Activated naive CD8-positive, alpha-beta T cell treated with anti-CD3 and anti-CD28 coated beads for 36 hours (primary cell): ENCODE results near the gene VEGFA. TPM values are rescaled to one million over a fixed set of nuclear protein-coding genes. Genes with fewer than 3 reads are reported as not detected.

Experiments used
- DNase-seq: peaks from one replicate; pipeline ENCODE4 v3.0.0; 2021
- H3K27ac Mint-ChIP-seq: one replicate; pipeline ENCODE4 v1.8.0; 2022; ENCODE audit warnings: mild to moderate bottlenecking, moderate library complexity, mixed read lengths
- H3K27me3 Mint-ChIP-seq: one replicate; pipeline ENCODE4 v1.8.0; 2022; ENCODE audit warnings: mild to moderate bottlenecking, mixed read lengths
- H3K36me3 Mint-ChIP-seq: one replicate; pipeline ENCODE4 v1.8.0; 2021; ENCODE audit warnings: mild to moderate bottlenecking, mixed read lengths
- H3K4me1 Mint-ChIP-seq: one replicate; pipeline ENCODE4 v1.8.0; 2021; ENCODE audit warnings: mixed read lengths
- H3K4me3 Mint-ChIP-seq: one replicate; pipeline ENCODE4 v1.8.0; 2022; ENCODE audit warnings: mild to moderate bottlenecking, moderate library complexity, mixed read lengths
- H3K9me3 Mint-ChIP-seq: one replicate; pipeline ENCODE4 v1.8.0; 2022; ENCODE audit warnings: mixed read lengths
- total RNA-seq, 2 experiments: library from RNA; stranded (reverse); gene quantifications; one replicate each; pipeline ENCODE4 v1.2.3, GENCODE V29; 2021

VEGFA gene
- total RNA-seq, 2 experiments from 2014 or later, result 51.9 to 54.7 TPM

DNA sequence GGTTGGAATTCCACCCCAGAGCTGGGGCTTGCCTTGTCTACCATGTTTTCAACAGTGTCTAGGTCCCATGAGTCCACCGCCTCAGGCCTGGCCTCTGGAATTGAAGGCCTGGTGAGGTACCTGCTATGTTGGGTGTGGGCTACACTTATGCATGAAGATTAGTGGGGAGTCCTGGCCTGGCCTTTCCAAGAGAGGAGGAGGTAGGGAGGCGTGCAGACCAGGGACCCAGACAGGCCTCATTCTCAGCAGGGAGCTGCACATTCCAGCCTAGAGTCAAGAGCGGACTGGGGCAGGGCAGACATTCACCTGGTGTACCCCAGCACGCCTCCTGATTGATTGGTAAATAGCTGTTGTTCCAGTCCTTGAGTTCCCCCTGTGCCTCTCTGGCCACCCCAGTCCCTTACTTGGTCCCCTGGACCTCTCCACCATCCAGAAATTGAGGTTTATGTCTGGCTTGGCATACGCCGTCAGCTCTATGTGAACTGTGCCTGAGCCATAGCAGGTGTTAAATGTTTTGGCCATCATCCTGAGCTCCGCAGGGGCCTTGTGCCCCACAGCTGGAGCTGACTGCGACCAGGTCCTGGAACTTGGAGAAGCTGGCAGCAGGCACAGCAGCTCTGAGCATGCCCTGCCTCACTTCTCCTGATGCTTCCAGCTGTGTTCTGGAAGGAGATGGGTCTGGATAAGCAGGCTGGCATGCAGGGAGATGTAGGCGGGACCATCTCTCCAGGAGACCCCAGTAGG, 8.2 kb upstream of the VEGFA start:
- Mint-ChIP-seq H3K4me1 (peaks cover 12% of the 10 kb centered on the region), H3K36me3 (no peaks in the 10 kb centered on the region), H3K4me3 (no peak overlapping the region), H3K27ac (no peak overlapping the region), H3K9me3 (no peaks in the 10 kb centered on the region), H3K27me3 (no peaks in the 10 kb centered on the region)
- no peak for DNase-seq

DNA sequence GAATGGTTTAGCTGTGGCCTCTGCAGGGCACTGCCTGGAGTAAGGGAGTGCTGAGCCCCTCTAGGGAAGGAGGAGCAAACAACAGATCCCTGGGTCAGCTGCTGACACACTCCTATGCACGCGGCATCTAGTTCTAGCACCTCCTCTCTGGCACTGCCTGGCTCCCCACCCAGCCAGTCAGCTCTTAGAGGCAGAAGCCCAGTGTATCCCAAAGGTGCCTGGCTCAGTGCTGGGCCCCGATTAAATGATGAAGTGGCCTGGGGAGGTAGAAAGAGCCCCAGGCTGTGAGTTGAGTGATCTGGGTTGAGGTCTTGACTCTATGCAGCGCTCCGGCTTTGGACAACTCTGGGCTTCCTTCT, 7.6 kb upstream of the VEGFA start:
- peaks cover 12% of the 10 kb centered on the region for H3K4me1 Mint-ChIP-seq
- H3K36me3 Mint-ChIP-seq, result no peaks in the 10 kb centered on the region
- no peak overlapping the region for H3K27ac Mint-ChIP-seq
- no peak overlapping the region for H3K4me3 Mint-ChIP-seq
- H3K27me3 Mint-ChIP-seq, result no peaks in the 10 kb centered on the region
- no peaks in the 10 kb centered on the region for H3K9me3 Mint-ChIP-seq
- DNase-seq, result no peak

GRCh38 chr6:43762966-43763695, 6.9 kb upstream of the VEGFA start:
- Mint-ChIP-seq H3K9me3 (no peaks in the 10 kb centered on the region), H3K27me3 (no peaks in the 10 kb centered on the region), H3K36me3 (no peaks in the 10 kb centered on the region), H3K4me1 (peaks cover 8% of the 10 kb centered on the region), H3K27ac (no peak overlapping the region), H3K4me3 (no peak overlapping the region)
- no peak for DNase-seq

GRCh38 chr6:43763812-43764522, 6.0 kb upstream of the VEGFA start:
- Mint-ChIP-seq H3K27ac (no peak overlapping the region), H3K9me3 (no peaks in the 10 kb centered on the region), H3K4me1 (peaks cover 8% of the 10 kb centered on the region), H3K27me3 (no peaks in the 10 kb centered on the region), H3K36me3 (no peaks in the 10 kb centered on the region), H3K4me3 (no peak overlapping the region)
- DNase-seq, result no peak

GRCh38 chr6:43764772-43765171, 5.2 kb upstream of the VEGFA start:
- Mint-ChIP-seq H3K4me1 (peaks cover 12% of the 10 kb centered on the region), H3K4me3 (no peak overlapping the region), H3K36me3 (no peaks in the 10 kb centered on the region), H3K27ac (no peak overlapping the region), H3K27me3 (no peaks in the 10 kb centered on the region), H3K9me3 (no peaks in the 10 kb centered on the region)
- DNase-seq, result no peak

DNA sequence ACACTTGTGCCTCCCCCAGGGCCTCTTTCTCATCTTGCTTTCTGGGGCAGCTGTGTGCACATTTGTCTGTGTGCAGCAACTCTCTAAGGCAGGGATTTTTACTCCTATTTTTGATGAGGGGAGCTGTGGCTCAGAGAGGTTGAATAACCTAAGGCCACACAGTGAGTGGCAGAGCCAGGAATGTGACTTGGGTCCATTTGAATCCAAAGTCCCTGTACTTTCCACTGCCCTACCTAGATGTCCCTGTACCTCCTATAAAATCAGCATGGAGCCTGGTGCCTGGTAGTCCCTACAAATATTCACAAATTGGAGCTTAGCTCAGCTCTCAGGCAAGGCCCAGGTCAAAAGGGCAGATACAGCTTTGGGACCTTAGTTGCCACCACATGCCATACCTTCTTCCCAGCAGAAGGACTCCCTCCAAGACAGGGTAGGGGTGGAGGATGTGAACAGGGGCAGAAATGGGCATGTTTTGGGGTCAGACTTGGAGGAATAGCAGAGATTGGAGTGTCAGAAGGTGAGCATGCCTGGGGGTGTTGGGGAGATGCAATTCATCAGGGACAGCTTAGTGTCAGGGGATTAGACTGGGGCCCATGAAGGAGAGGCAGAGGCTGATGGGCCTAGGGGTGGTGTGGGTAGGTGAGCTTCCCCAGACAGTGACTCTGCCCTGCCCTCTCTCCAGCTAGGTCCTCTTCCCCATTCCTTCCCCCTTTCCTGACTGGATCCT, 4.1 kb upstream of the VEGFA start:
- no peaks in the 10 kb centered on the region for H3K9me3 Mint-ChIP-seq
- no peak overlapping the region for H3K4me3 Mint-ChIP-seq
- H3K36me3 Mint-ChIP-seq, result peaks cover 2% of the 10 kb centered on the region
- DNase-seq, result no peak
- peaks cover 12% of the 10 kb centered on the region for H3K4me1 Mint-ChIP-seq
- H3K27me3 Mint-ChIP-seq, result no peaks in the 10 kb centered on the region
- H3K27ac Mint-ChIP-seq, result no peak overlapping the region

DNA sequence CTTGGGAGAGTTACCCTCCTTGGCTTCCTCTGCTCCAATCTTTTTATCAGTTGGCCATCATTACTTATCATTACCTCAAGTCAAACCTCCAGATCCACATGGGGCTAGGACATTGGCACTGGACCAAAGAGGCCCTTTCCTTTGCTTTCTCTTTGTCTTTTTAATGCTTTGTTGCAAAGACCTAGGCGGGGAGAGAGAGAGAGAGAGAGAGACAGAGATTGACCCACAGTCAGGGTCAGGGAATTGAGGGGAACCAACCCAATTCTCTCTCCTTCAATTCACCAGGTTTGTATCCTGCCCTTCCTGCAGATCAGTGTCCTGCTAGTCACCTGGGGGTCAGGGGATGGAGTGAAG, 3.5 kb upstream of the VEGFA start:
- Mint-ChIP-seq H3K27me3 (no peaks in the 10 kb centered on the region), H3K9me3 (no peaks in the 10 kb centered on the region), H3K36me3 (peaks cover 2% of the 10 kb centered on the region), H3K4me3 (no peak overlapping the region), H3K27ac (no peak overlapping the region), H3K4me1 (peaks cover 12% of the 10 kb centered on the region)
- no peak for DNase-seq

- Mint-ChIP-seq H3K36me3 (peaks cover 3% of the 10 kb centered on the region), H3K4me1 (peaks cover 12% of the 10 kb centered on the region), H3K27me3 (peaks cover 1% of the 10 kb centered on the region), H3K27ac (no peak overlapping the region), H3K4me3 (no peak overlapping the region), H3K9me3 (no peaks in the 10 kb centered on the region)
- DNase-seq, result no peak
These were observed 3.0 kb upstream of the VEGFA start for GRCh38 chr6:43766964-43767461.

- H3K27ac Mint-ChIP-seq, result no peak overlapping the region
- peaks cover 18% of the 10 kb centered on the region for H3K4me1 Mint-ChIP-seq
- H3K27me3 Mint-ChIP-seq, result peaks cover 4% of the 10 kb centered on the region
- H3K36me3 Mint-ChIP-seq, result peaks cover 10% of the 10 kb centered on the region
- no peak for DNase-seq
- H3K9me3 Mint-ChIP-seq, result no peaks in the 10 kb centered on the region
- H3K4me3 Mint-ChIP-seq, result no peak overlapping the region
These were observed 2.2 kb upstream of the VEGFA start for GRCh38 chr6:43767553-43768505.

GRCh38 chr6:43768506-43768860, 1.5 kb upstream of the VEGFA start:
- Mint-ChIP-seq H3K4me1 (peaks cover 23% of the 10 kb centered on the region), H3K9me3 (no peaks in the 10 kb centered on the region), H3K27me3 (peaks cover 9% of the 10 kb centered on the region), H3K27ac (no peak overlapping the region), H3K4me3 (no peak overlapping the region), H3K36me3 (peaks cover 15% of the 10 kb centered on the region)
- DNase-seq, result no peak

DNA sequence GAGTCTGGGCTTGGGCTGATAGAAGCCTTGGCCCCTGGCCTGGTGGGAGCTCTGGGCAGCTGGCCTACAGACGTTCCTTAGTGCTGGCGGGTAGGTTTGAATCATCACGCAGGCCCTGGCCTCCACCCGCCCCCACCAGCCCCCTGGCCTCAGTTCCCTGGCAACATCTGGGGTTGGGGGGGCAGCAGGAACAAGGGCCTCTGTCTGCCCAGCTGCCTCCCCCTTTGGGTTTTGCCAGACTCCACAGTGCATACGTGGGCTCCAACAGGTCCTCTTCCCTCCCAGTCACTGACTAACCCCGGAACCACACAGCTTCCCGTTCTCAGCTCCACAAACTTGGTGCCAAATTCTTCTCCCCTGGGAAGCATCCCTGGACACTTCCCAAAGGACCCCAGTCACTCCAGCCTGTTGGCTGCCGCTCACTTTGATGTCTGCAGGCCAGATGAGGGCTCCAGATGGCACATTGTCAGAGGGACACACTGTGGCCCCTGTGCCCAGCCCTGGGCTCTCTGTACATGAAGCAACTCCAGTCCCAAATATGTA, 957 bp upstream of the VEGFA start:
- Mint-ChIP-seq H3K4me1 (peaks cover 21% of the 10 kb centered on the region), H3K36me3 (peaks cover 21% of the 10 kb centered on the region), H3K27me3 (peaks cover 14% of the 10 kb centered on the region), H3K9me3 (no peaks in the 10 kb centered on the region), H3K4me3 (peak overlapping the region; percentile 99), H3K27ac (peak overlapping the region; percentile 94)
- DNase-seq, result no peak

DNA sequence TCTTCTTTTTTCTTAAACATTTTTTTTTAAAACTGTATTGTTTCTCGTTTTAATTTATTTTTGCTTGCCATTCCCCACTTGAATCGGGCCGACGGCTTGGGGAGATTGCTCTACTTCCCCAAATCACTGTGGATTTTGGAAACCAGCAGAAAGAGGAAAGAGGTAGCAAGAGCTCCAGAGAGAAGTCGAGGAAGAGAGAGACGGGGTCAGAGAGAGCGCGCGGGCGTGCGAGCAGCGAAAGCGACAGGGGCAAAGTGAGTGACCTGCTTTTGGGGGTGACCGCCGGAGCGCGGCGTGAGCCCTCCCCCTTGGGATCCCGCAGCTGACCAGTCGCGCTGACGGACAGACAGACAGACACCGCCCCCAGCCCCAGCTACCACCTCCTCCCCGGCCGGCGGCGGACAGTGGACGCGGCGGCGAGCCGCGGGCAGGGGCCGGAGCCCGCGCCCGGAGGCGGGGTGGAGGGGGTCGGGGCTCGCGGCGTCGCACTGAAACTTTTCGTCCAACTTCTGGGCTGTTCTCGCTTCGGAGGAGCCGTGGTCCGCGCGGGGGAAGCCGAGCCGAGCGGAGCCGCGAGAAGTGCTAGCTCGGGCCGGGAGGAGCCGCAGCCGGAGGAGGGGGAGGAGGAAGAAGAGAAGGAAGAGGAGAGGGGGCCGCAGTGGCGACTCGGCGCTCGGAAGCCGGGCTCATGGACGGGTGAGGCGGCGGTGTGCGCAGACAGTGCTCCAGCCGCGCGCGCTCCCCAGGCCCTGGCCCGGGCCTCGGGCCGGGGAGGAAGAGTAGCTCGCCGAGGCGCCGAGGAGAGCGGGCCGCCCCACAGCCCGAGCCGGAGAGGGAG, 580 bp downstream of the VEGFA start:
- DNase-seq, result peak; percentile 59
- peak overlapping the region; percentile 94 for H3K27ac Mint-ChIP-seq
- H3K4me1 Mint-ChIP-seq, result peaks cover 32% of the 10 kb centered on the region
- H3K9me3 Mint-ChIP-seq, result no peaks in the 10 kb centered on the region
- peak overlapping the region; percentile 99 for H3K4me3 Mint-ChIP-seq
- H3K36me3 Mint-ChIP-seq, result peaks cover 25% of the 10 kb centered on the region
- H3K27me3 Mint-ChIP-seq, result peaks cover 15% of the 10 kb centered on the region

DNA sequence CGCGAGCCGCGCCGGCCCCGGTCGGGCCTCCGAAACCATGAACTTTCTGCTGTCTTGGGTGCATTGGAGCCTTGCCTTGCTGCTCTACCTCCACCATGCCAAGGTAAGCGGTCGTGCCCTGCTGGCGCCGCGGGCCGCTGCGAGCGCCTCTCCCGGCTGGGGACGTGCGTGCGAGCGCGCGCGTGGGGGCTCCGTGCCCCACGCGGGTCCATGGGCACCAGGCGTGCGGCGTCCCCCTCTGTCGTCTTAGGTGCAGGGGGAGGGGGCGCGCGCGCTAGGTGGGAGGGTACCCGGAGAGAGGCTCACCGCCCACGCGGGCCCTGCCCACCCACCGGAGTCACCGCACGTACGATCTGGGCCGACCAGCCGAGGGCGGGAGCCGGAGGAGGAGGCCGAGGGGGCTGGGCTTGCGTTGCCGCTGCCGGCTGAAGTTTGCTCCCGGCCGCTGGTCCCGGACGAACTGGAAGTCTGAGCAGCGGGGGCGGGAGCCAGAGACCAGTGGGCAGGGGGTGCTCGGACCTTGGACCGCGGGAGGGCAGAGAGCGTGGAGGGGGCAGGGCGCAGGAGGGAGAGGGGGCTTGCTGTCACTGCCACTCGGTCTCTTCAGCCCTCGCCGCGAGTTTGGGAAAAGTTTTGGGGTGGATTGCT, 1.3 kb downstream of the VEGFA start:
- peaks cover 15% of the 10 kb centered on the region for H3K27me3 Mint-ChIP-seq
- DNase-seq, result peak; percentile 79
- H3K4me1 Mint-ChIP-seq, result peaks cover 34% of the 10 kb centered on the region
- peaks cover 28% of the 10 kb centered on the region for H3K36me3 Mint-ChIP-seq
- H3K27ac Mint-ChIP-seq, result peak overlapping the region; percentile 74
- H3K4me3 Mint-ChIP-seq, result peak overlapping the region; percentile 99
- no peaks in the 10 kb centered on the region for H3K9me3 Mint-ChIP-seq
